Measurements from ENCODE around the gene NSL1.
A peak's percentile ranks its signal among the peaks of the same experiment; 100 is the strongest.
"Not testable (repeated sequence)": the region's sequence is repeated elsewhere in the genome, so short reads cannot be mapped to it uniquely, and the experiment has no call there.

The NSL1 gene

GRCh38 chr1:212754193-212754592 is 37.4 kb downstream of the NSL1 start:
- peak overlapping the region in 4 of 21 experiments; percentile 5 to 74 (median 19) for H3K27ac ChIP-seq
- H3K4me3 ChIP-seq, result no peak overlapping the region

- Histone ChIP-seq H3K27ac (peak overlapping the region in 2 of 21 experiments; percentile 26 to 74), H3K4me3 (no peak overlapping the region)
These were observed 37.8 kb downstream of the NSL1 start for GRCh38 chr1:212753749-212754148.

- peak overlapping the region in 1 of 7 experiments; percentile 4 for H3K4me3 ChIP-seq
- peak overlapping the region in 12 of 21 experiments; percentile 2 to 74 (median 38) for H3K27ac ChIP-seq
These were observed 38.6 kb downstream of the NSL1 start for GRCh38 chr1:212752934-212753497.

- Histone ChIP-seq H3K27ac (peak overlapping the region in 8 of 21 experiments; percentile 2 to 74 (median 48)), H3K4me3 (peak overlapping the region in 1 of 7 experiments; percentile 4)
These were observed 39.2 kb downstream of the NSL1 start for GRCh38 chr1:212752252-212752933.

GRCh38 chr1:212749821-212750535 is 41.6 kb downstream of the NSL1 start:
- no peak overlapping the region for H3K4me3 ChIP-seq
- H3K27ac ChIP-seq, result peak overlapping the region in 6 of 21 experiments; percentile 4 to 41 (median 26)

- Histone ChIP-seq H3K27ac (no peak overlapping the region), H3K4me3 (no peak overlapping the region)
These were observed 45.0 kb downstream of the NSL1 start for GRCh38 chr1:212746546-212746945.

- Histone ChIP-seq H3K27ac (no peak overlapping the region), H3K4me3 (no peak overlapping the region)
These were observed 46.3 kb downstream of the NSL1 start for GRCh38 chr1:212745303-212745702.

- no peak overlapping the region for H3K4me3 ChIP-seq
- H3K27ac ChIP-seq, result no peak overlapping the region
These were observed 47.6 kb downstream of the NSL1 start for GRCh38 chr1:212743901-212744475.

- Histone ChIP-seq H3K27ac (no peak overlapping the region), H3K4me3 (no peak overlapping the region)
These were observed 53.2 kb downstream of the NSL1 start for GRCh38 chr1:212738330-212738729.

GRCh38 chr1:212737559-212737958 is 54.0 kb downstream of the NSL1 start:
- Histone ChIP-seq H3K4me3 (no peak overlapping the region), H3K27ac (no peak overlapping the region)

- Histone ChIP-seq H3K4me3 (no peak overlapping the region), H3K27ac (no peak overlapping the region)
These were observed 58.5 kb downstream of the NSL1 start for GRCh38 chr1:212733109-212733508.

GRCh38 chr1:212731630-212732029 is 59.9 kb downstream of the NSL1 start:
- no peak overlapping the region for H3K4me3 ChIP-seq
- no peak overlapping the region for H3K27ac ChIP-seq

- Histone ChIP-seq H3K4me3 (no peak overlapping the region), H3K27ac (no peak overlapping the region)
These were observed 63.0 kb downstream of the NSL1 start for GRCh38 chr1:212728606-212729005.

GRCh38 chr1:212727386-212728181 is 64.0 kb downstream of the NSL1 start:
- H3K27ac ChIP-seq, result peak overlapping the region in 2 of 21 experiments; percentile 39 to 43
- no peak overlapping the region for H3K4me3 ChIP-seq

GRCh38 chr1:212724679-212725078 is 66.9 kb downstream of the NSL1 start:
- not testable (repeated sequence) for H3K4me3 ChIP-seq, H3K27ac ChIP-seq

- Histone ChIP-seq H3K4me3 (no peak overlapping the region), H3K27ac (peak overlapping the region in 2 of 21 experiments; percentile 2 to 47)
These were observed 69.2 kb downstream of the NSL1 start for GRCh38 chr1:212722270-212722957.

- Histone ChIP-seq H3K4me3 (no peak overlapping the region), H3K27ac (peak overlapping the region in 2 of 21 experiments; percentile 2 to 47)
These were observed 70.0 kb downstream of the NSL1 start for GRCh38 chr1:212721388-212722247.

- H3K27ac ChIP-seq, result no peak overlapping the region
These were observed 71.9 kb downstream of the NSL1 start for GRCh38 chr1:212719633-212720032.

More at GRCh38 chr1:212719633-212720032, 71.9 kb downstream of the NSL1 start:
- no peak overlapping the region for H3K4me3 ChIP-seq
